BE2C (cell line): Measurements from ENCODE around the gene DMXL2.

Experiments
- DNase-seq: peaks from one replicate; pipeline ENCODE4 v3.0.0-alpha.2; 2020
- H3K27me3 ChIP-seq: fragments of 250-450 bp; sonication (Bioruptor Pico); 2 replicates; pipeline ENCODE4 v1.5.1; 2020; ENCODE audit warnings: mild to moderate bottlenecking
- H3K36me3 ChIP-seq: fragments of 250-450 bp; sonication (Bioruptor Pico); 2 replicates; pipeline ENCODE4 v1.5.1; 2020; ENCODE audit warnings: mild to moderate bottlenecking
- H3K4me1 ChIP-seq: fragments of 250-450 bp; sonication (Bioruptor Pico); 2 replicates; pipeline ENCODE4 v1.5.1; 2020
- H3K4me3 ChIP-seq: 2 replicates; pipeline ENCODE4 v1.5.1; 2011; ENCODE audit warnings: low read depth, low read length
- H3K9me3 ChIP-seq: fragments of 250-450 bp; sonication (Bioruptor Pico); 2 replicates; pipeline ENCODE4 v1.5.1; 2020
- TF ChIP-seq, protein P1 (sequence below): IDR thresholded peaks from 2 replicates; pipeline ENCODE4 v1.5.1; 2012; ENCODE audit warnings: mild to moderate bottlenecking, low read depth, low read length

Gene DMXL2

DNA sequence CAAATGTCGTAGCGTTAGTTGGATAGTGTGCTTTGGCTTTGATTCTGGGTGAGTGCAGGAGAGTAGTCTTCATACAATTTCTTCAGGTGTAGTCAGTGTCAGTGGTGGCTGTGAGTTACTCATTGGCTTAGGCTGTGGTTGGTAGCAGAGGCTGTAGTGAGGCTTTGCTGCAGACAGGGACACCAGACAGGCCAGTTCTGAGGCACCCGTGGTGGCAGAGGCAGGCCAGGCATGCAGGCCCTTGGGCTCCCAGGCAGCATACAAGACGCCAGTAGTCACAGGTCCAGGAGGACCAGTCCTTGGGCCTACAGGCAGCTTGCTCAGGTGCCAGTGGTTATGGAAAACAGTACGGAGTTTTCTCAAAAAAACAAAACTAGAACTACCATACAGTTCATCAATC lies 61.3 kb downstream of the DMXL2 start:
- no peak for DNase-seq
- no peaks in the 10 kb centered on the region for H3K27me3 ChIP-seq
- H3K4me1 ChIP-seq: no peaks in the 10 kb centered on the region
- no peak overlapping the region for H3K4me3 ChIP-seq
- H3K36me3 ChIP-seq: peaks cover 3% of the 10 kb centered on the region; the same call in 1 of the 2 replicates
- TF ChIP-seq, protein P1, sequence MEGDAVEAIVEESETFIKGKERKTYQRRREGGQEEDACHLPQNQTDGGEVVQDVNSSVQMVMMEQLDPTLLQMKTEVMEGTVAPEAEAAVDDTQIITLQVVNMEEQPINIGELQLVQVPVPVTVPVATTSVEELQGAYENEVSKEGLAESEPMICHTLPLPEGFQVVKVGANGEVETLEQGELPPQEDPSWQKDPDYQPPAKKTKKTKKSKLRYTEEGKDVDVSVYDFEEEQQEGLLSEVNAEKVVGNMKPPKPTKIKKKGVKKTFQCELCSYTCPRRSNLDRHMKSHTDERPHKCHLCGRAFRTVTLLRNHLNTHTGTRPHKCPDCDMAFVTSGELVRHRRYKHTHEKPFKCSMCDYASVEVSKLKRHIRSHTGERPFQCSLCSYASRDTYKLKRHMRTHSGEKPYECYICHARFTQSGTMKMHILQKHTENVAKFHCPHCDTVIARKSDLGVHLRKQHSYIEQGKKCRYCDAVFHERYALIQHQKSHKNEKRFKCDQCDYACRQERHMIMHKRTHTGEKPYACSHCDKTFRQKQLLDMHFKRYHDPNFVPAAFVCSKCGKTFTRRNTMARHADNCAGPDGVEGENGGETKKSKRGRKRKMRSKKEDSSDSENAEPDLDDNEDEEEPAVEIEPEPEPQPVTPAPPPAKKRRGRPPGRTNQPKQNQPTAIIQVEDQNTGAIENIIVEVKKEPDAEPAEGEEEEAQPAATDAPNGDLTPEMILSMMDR: no peak
- no peaks in the 10 kb centered on the region for H3K9me3 ChIP-seq

DNA sequence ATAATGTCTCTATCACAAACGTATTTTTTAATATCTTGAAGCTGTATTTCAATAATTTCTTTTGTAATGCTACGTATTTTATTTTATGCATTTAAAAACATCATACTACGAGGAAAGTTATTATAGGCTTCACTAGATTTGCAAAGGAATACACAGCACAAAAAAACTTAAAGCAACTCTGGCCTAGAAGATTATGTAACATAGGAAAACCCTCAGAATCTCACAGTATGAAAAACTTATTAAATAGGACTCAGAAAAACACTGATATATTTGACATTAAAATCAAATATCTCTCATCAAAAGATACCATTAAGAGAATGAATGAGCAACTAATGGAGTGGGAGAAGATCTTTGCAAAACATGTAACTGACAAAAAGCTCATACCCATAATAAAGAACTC lies 63.7 kb downstream of the DMXL2 start:
- H3K4me3 ChIP-seq: no peak overlapping the region
- H3K27me3 ChIP-seq: no peaks in the 10 kb centered on the region
- TF ChIP-seq, protein P1: no peak
- peaks cover 3% of the 10 kb centered on the region; the same call in 1 of the 2 replicates for H3K36me3 ChIP-seq
- H3K9me3 ChIP-seq: no peaks in the 10 kb centered on the region
- H3K4me1 ChIP-seq: no peaks in the 10 kb centered on the region
- DNase-seq: no peak

DNA sequence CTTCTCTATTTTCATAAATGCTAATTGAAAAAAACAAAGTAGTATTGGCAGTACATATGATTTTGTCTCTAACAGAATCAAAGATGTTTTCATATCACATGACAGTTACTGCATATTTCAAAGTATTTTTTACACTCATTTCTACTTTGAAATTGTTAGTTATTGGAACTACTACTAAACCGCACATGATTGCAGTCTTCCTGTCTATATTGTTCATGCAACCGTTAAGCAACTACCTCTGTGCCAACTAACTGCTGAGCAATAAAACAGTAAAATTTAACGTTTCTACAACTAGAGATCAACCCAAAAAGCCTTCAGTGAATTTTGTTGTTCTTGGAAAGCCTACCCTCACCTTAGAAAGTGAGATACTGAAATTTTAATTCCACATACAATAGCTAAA lies 64.2 kb downstream of the DMXL2 start:
- no peaks in the 10 kb centered on the region for H3K9me3 ChIP-seq
- H3K27me3 ChIP-seq: no peaks in the 10 kb centered on the region
- TF ChIP-seq, protein P1: no peak
- no peaks in the 10 kb centered on the region for H3K4me1 ChIP-seq
- no peak for DNase-seq
- H3K36me3 ChIP-seq: peaks cover 3% of the 10 kb centered on the region; the same call in 1 of the 2 replicates
- H3K4me3 ChIP-seq: no peak overlapping the region

DNA sequence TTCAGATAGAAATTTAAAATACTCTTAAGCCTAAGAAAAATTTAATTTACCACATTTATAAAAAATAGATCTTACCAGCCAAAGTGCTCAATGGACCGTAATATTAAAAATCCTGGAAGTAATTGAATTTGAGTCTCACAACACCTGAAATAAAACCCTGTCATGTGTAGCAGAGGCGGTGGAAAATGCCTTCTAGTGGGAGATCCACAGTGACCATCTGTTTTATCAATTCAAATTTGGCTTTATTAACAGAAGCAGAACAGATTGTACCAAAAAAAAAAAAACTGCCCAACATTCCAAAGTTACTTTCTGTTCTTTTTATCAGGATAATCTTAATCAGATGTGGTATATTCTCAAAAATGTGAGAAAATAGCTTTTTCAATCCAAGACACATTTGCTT lies 71.7 kb downstream of the DMXL2 start:
- no peaks in the 10 kb centered on the region for H3K4me1 ChIP-seq
- peaks cover 3% of the 10 kb centered on the region; the same call in 1 of the 2 replicates for H3K36me3 ChIP-seq
- H3K9me3 ChIP-seq: no peaks in the 10 kb centered on the region
- TF ChIP-seq, protein P1: no peak
- H3K4me3 ChIP-seq: no peak overlapping the region
- no peak for DNase-seq
- H3K27me3 ChIP-seq: no peaks in the 10 kb centered on the region

DNA sequence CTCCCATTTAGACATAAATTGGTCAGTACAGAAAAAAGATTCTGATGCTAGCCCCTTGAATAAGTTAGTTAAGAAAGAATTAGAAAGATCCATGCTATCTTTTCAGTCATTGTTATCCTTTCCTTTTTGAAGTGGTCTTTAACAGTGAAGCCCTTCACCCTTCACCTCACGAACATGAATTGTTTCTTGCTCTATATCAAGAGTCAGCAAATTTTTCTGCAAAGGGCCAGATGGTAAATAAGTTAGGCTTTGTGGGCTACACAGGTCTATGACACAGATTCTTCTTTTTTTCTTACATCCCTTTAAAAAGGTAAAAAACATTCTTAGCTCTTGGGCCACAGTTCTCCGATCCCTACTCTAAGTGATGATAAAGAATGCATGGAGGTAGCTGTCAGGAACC lies 74.9 kb downstream of the DMXL2 start:
- Histone ChIP-seq H3K36me3 (peaks cover 9% of the 10 kb centered on the region; the same call in 1 of the 2 replicates), H3K4me3 (no peak overlapping the region), H3K4me1 (no peaks in the 10 kb centered on the region), H3K9me3 (no peaks in the 10 kb centered on the region), H3K27me3 (no peaks in the 10 kb centered on the region)
- TF ChIP-seq, protein P1: no peak
- DNase-seq: no peak

DNA sequence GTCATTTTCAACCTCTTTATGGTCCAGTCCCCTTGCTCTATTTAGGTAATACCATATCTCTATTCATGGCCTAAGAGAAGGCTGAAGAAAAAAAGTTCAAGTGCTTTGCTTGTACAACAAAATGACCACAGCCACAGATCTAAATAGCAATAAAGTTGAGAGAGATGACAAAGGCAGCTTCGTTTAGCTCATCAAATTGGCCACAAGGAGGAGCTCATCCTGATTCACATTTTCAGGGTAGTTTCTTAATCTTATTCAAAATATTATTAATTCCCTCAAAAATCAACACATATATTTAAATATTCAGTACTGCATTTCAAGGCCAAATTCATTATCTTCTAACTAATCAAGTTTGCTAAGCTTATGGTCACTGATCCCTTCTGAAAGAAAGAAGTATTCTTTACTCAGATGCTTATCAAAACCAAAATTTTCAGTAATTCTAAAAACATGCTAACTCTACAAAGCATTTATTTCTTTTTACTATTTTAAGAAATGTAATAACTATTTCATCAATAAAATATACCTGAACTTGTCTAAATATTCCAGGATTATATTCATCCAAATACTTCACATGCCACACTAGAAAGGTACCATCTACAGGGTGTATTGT lies 85.5 kb downstream of the DMXL2 start:
- Histone ChIP-seq H3K27me3 (no peaks in the 10 kb centered on the region), H3K4me3 (no peak overlapping the region), H3K36me3 (peaks cover 21% of the 10 kb centered on the region), H3K4me1 (no peaks in the 10 kb centered on the region), H3K9me3 (no peaks in the 10 kb centered on the region)
- TF ChIP-seq, protein P1: peak; percentile 83
- DNase-seq: no peak
